SW 1271 (cell line): ENCODE results near the gene SEMG2.

Source experiments
- DNase-seq, 2 experiments: peaks; one replicate each; lab custom pipeline; 2025; lab: John Stamatoyannopoulos, UW

The SEMG2 gene

DNA sequence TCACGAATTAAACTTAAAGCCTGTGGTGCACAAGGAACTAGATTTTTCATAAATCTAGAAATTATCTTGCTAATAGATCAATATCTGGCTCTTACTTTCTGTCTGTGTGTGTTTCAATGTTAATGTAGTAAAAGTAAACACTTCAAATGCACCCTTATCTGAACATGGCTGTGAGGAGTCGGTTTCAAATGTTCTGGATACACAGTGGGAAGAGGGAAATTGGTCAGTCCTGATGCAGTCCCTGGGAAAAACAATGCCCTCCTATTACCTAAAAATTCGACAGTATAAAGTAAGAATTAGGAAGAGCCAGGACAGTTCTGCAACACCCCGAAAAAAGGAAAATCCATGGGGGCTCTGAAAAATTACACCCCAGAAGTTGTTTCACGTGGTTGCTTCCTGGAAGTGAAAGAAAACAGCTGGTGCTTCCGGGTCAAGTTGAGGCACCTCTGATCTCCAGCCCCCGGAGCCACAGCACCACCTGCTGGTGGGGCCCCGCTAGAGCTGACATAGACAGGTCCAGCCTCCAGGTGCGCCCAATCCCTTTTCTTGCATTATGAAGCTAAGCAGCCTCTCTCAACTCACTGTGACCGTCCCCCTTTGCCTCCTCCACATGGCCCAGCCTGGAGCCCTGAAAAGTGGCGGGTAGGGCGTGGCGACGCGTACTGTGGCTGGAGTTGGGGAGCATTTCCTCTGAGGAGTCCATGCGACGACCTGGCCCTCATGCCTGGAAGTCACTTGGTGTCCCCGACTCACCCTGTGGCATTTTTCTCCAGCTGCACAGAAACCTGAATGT is 8.3 kb downstream of the SEMG2 start:
- DNase-seq: peak in 1 of 2 experiments; percentile 12

GRCh38 chr20:45230631-45231030 is 9.5 kb downstream of the SEMG2 start:
- no peak for DNase-seq

DNA sequence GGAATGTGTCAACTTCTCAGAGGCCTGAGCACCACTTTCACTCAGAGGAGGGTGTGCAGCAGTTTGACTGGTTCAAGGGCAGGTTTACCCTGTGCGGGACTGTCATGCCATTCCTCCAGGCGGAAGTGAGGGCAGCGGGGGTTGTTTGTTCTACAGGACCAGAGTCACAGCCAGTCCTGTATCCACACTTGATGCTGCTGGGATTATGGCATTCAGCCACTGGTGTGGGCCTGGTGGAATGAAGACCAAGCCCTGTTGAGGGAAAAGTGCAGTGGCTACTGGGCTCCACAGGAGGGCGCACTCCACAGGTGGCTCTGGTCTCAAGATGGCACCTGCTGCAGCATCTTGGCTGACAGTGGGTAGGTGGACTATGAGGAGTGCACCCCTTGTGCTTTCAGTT is 14.8 kb downstream of the SEMG2 start:
- peak in 1 of 2 experiments; percentile 3 for DNase-seq

DNA sequence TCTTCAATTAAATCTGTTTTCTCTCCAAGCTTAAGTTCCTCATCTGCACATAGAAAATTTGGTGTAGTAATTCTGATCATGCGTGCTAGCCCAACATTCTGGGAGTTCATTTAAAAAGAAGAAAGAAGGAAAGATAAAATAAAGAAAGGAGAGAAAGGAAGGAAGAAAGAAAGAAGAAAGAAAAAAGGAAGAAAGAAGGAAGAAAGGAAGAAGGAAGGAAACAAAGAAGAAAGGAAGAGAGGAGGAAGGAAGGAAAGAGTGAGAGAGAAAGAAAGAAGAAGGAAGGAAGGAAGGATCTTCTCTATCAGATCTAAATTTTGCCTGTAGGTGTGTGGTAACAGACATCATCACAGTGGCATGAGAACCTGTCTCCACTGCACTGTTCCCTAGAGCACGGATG is 17.0 kb downstream of the SEMG2 start:
- no peak for DNase-seq

DNA sequence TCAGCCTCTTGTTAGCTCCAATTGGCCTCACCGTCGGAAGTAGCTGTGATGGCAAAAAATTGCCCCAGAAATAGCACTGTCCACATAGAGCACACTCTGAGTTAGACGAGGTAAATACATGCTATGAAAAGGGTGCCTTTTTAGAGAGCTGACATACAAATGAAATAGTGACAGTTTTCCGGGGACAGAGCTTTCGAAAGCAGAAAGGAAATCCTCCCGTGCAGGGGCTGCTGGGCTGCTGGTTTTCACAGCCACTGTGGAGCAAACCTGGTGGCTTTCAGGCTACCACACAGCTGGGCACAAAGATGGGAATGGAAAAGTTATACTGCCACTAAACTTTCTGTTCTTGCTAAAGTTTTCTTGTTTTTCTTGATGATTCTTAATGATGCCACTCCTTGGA is 24.9 kb downstream of the SEMG2 start:
- no peak for DNase-seq

- DNase-seq: no peak
Measured at GRCh38 chr20:45247865-45248264, 26.7 kb downstream of the SEMG2 start.

DNA sequence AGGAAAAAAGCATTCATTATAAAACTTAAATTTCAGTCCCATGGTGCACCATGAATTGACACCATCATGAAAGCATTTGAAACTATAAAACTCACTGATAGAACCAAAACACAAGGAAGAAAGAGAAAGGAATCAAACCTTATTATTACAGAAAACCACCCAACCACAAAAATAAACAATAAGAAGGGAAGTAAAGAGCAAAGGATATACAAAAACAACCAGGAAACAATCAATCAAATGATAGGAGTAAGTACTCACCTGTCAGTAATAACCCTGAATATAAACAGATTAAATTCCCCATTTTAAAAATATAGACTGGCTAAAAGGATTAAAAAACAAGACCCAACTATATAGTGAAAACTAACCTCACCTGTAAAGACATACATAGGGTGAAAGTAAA is 27.4 kb downstream of the SEMG2 start:
- DNase-seq: no peak

- DNase-seq: no peak
Measured at GRCh38 chr20:45251884-45252560, 30.8 kb downstream of the SEMG2 start.

DNA sequence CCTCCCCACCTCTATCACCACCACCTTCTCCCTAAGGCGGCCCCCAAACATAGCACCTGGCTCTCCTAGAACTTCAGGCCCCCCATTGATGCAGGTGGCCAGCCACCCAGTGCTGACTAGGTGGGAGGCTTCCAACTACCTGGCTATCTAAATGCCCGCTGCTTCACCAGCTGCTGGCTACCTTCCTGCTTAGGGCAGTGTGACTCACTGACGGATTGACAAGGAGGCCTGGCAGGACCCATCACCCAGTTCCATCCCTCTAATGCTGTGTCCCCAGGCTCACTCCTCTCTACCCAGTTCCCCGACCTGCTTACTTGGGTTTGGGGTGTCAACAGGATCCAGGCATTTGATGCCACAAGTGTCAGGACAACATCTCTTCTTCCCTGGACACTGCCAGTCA is 32.1 kb downstream of the SEMG2 start:
- no peak for DNase-seq

DNA sequence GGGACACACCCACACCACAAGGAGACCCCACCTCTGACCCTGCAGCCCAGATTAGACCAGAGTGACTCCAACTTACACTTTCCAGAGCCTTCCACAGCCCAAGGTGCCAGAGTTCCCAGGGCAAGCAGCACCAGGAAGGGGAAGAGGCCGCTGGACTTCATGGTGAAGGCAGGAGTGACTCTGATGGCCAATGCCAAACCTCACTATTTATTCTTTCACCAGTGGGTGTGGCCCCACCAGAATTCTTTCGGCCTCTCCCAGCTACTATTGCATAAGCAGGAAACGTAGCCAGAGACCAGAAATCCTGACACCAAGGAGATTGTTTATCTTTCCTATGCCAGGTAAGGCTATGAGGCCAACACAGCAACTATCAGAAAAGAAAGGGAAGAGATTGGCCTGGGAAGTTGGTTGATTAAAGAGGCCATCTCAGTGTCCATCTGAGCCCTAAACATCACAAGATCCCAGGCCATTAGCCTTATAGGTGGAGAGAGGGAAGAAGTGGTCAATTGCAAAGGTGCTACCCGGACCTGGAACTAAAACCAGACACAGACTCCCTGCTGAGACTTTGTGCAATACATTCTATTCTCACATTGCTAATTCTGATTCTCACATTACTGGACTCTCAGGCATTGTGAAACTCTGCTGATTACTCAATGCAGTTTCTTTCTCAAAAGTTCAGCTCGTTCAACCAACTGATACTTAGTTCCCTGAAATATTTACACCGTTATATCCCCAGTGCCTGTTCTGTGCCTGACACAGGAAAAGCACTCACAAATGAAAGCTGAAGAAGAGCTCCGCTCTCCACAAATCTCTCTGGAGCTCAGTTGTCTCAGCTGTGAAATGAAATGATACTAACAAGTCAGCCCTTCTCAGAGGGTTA is 33.5 kb downstream of the SEMG2 start, which contains the start of gene SLPI:
Gene SLPI (minus strand): TSS at position 182 of the 880 bp plus-strand sequence. CDS start 21 bp downstream, at position 161.
- no peak for DNase-seq

DNA sequence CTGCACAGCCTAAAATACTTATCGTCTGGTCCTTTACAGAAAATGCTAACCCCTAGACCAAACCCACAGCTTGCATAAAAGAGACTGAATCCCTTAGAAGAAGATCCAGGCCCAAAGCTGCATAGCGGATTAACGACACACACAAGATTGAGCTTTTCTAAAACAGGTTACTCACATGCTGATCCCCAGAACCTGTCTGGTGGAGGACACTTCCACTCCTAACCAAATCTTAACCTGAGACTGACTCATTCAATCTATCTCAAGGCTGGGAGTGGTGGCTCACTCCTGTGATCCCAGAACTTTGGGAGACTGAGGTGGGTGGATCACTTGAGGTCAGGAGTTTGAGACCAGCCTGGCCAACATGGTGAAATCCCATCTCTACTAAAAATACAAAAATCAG is 36.0 kb downstream of the SEMG2 start:
- DNase-seq: no peak

DNA sequence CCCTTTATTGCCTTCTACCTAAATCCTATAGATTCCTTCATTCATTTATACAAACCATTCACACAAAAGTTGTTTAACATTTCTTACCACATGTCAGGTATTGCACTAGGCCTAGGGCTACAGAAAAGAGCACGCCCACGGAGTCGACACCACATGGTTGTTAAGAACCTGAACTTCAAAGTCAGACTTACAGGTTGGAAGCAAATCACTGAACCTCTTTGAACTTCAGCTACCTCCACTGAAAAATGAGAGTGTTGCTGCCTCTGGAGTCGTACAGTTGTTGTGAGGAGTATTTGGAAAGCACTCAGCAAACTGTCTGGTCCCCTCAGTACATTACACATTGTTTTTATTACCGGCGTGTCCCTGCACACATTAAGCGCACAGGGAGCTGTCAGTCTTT is 36.5 kb downstream of the SEMG2 start:
- DNase-seq: no peak

GRCh38 chr20:45258259-45258658 is 37.1 kb downstream of the SEMG2 start:
- DNase-seq: no peak

GRCh38 chr20:45258664-45259063 is 37.5 kb downstream of the SEMG2 start:
- DNase-seq: no peak

DNA sequence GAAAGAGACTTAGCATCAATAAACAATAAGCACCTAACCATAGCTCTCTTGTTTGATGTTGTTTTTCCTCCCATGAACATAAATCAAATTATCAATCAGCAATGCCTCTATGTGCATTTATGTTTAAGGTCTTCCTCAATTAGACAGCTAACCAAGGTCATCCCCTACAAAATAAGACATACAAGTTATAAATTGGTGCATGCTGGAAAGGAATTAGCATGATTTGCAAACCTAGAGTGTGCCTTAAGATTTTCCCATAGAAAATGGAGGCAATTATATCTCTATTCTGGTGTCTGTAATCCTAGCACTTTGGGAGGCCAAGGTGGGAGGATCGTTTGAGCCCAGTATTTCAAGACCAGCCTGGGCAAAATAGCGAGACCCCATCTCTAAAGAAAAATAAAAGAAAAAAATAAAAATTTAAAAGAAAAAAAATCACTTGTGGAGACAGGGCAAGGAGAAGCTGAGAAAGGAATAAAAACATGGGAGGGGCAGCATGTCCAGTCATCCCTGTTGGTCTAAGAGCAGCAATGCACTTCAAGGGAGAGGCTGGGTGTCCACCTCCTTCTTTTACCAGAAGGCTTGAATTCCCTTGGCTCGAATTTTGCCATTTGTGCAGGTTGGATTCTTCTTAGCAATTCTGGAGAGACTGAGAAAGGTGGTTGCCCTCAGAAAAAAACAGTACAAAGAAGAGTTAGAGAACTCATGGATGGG is 42.5 kb downstream of the SEMG2 start:
- DNase-seq: no peak

- no peak for DNase-seq
Measured at GRCh38 chr20:45266977-45267376, 45.8 kb downstream of the SEMG2 start.

- DNase-seq: no peak
Measured at GRCh38 chr20:45268531-45268930, 47.4 kb downstream of the SEMG2 start.

DNA sequence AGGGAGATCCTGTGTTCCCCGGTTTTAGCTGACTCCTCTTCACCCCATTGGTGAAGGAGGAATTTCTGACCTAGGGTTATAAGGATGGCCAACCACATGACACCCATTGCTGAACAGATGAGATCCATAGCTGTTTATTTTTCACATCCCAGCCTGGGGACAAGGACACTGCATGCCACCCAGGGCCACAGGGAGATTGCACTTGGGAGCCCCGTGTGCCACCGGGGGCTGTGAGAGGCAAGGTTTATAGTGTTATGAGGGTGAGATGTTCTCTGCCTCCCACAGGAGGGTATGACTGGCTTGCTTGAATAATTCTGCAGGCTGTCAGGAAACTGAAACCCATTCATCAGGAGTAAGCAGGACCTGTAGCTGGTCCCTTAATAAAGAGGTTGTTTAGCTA is 47.9 kb downstream of the SEMG2 start:
- no peak for DNase-seq

DNA sequence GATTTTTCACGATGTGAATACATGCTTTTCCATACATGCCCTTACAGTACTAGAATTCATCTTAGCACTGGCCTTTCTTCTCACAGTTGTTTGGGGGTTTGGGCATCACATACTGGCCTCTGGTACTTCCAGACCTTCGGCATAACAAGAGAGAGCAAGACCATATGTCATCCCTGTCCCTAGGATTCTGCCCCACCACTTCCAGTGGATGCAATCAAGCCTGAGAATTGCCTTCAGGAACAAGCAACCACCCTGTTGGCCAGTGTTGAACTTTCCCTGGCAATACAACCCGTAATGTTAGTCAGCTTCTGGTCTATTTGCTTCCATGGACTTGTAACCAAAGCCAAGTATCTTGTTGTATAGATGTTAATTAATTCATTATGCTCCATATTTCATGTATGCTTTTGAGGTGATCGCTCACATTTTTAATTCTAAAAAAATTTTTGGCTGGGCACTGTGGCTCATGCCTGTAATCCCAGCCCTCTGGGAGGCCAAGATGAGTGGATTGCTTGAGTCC is 48.6 kb downstream of the SEMG2 start:
- no peak for DNase-seq
